Measurements from ENCODE around the gene GNA12. TPM values are rescaled to one million over a fixed set of nuclear protein-coding genes. Genes with fewer than 3 reads are reported as not detected.

Gene GNA12
- total RNA-seq, 1 experiment from 2014 or later = 15.0 TPM

DNA sequence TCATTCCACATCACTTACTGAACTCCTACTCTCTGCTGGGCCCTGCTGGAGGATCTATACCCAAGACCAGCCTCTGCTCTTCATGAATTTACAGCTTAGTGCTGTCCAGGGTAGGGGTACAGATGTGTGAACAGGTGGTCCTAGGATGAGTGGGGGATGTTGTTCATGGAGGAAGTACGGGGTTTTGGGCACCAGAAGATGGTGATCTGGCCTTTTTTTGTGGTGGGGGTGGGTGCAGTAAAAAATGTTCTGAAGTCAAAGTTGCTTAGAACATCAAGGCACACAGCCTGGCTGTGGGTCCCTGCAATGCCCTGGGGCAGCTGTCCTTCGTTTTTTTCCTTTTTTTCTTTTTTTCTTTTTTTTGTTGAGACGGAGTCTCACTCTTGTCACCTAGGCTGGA, 34.2 kb upstream of the GNA12 start:
- CTCF ChIA-PET = no interaction called here

GRCh38 chr7:2876031-2876731, 32.1 kb upstream of the GNA12 start:
- Histone ChIP-seq H3K27ac (ENCODE audit: low read length) (peak overlapping the region; percentile 99), H2AFZ (ENCODE audit: low read length) (peak overlapping the region; percentile 61), H3K4me3 (ENCODE audit: low read length) (peak overlapping the region; percentile 48; the same call in 1 of the 2 replicates), H3K9me2 (replicated peaks; ENCODE audit: low read length) (no peaks in the 10 kb centered on the region), H3K27me3 (ENCODE audit: low read length) (no peaks in the 10 kb centered on the region), H3K9ac (ENCODE audit: low read length) (peak overlapping the region; percentile 43), H3K4me1 (ENCODE audit: insufficient read depth, low read length) (peaks cover 33% of the 10 kb centered on the region), H3K36me3 (ENCODE audit: low read depth, low read length) (no peaks in the 10 kb centered on the region), H3F3A (ENCODE audit: low read length, unreplicated experiment) (no peaks in the 10 kb centered on the region), H3K4me2 (ENCODE audit: low read length) (peak overlapping the region; percentile 78), H3K79me2 (ENCODE audit: low read length) (no peaks in the 10 kb centered on the region), H3K9me3 (ENCODE audit: low read length) (no peaks in the 10 kb centered on the region), H4K20me1 (ENCODE audit: low read length) (no peaks in the 10 kb centered on the region)
- ChIA-PET CTCF (interaction anchor here (1.0 kb wide), 2 partner anchors 12 to 155 kb away, joined by 3 to 4 read pairs; no protein-coding TSS in a partner anchor), POLR2A (ENCODE audit: unreplicated experiment) (interaction anchor here (0.7 kb wide), 1 partner anchor 68 kb away, joined by 5 read pairs; no protein-coding TSS in a partner anchor)
- ATAC-seq = peak; percentile 77
- no TSS peak for BruUV-seq (replicated peaks)
- peak; percentile 93 for DNase-seq
- intact Hi-C loops (cut with micrococcal nuclease) = no loop called here
- TF ChIP-seq EZH2 (IDR thresholded peaks at IDR 0.05; ENCODE audit: low read length, unreplicated experiment) (no peak), EZH2phosphoT487 (IDR thresholded peaks at IDR 0.05; ENCODE audit: borderline replicate concordance, low read length) (no peak)
- TF ChIP-seq, protein P1, sequence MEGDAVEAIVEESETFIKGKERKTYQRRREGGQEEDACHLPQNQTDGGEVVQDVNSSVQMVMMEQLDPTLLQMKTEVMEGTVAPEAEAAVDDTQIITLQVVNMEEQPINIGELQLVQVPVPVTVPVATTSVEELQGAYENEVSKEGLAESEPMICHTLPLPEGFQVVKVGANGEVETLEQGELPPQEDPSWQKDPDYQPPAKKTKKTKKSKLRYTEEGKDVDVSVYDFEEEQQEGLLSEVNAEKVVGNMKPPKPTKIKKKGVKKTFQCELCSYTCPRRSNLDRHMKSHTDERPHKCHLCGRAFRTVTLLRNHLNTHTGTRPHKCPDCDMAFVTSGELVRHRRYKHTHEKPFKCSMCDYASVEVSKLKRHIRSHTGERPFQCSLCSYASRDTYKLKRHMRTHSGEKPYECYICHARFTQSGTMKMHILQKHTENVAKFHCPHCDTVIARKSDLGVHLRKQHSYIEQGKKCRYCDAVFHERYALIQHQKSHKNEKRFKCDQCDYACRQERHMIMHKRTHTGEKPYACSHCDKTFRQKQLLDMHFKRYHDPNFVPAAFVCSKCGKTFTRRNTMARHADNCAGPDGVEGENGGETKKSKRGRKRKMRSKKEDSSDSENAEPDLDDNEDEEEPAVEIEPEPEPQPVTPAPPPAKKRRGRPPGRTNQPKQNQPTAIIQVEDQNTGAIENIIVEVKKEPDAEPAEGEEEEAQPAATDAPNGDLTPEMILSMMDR (conservative IDR thresholded peaks at IDR 0.05; ENCODE audit: low read depth, low read length) = no peak

More for the DNA sequence above, 34.2 kb upstream of the GNA12 start:
- POLR2A ChIA-PET (ENCODE audit: unreplicated experiment) = no interaction called here
- no peak overlapping the region for H2AFZ ChIP-seq (ENCODE audit: low read length)
- no peaks in the 10 kb centered on the region for H3K27me3 ChIP-seq (ENCODE audit: low read length)
- H3K36me3 ChIP-seq (ENCODE audit: low read depth, low read length) = no peaks in the 10 kb centered on the region
- no peaks in the 10 kb centered on the region for H3K79me2 ChIP-seq (ENCODE audit: low read length)
- BruUV-seq (replicated peaks) = no TSS peak
- H3K4me1 ChIP-seq (ENCODE audit: insufficient read depth, low read length) = peaks cover 24% of the 10 kb centered on the region
- no peak overlapping the region for H3K4me3 ChIP-seq (ENCODE audit: low read length)
- H3K9ac ChIP-seq (ENCODE audit: low read length) = no peak overlapping the region
- H3K27ac ChIP-seq (ENCODE audit: low read length) = no peak overlapping the region
- H4K20me1 ChIP-seq (ENCODE audit: low read length) = no peaks in the 10 kb centered on the region
- TF ChIP-seq EZH2phosphoT487 (IDR thresholded peaks at IDR 0.05; ENCODE audit: borderline replicate concordance, low read length) (no peak), EZH2 (IDR thresholded peaks at IDR 0.05; ENCODE audit: low read length, unreplicated experiment) (no peak)
- TF ChIP-seq, protein P1 (conservative IDR thresholded peaks at IDR 0.05; ENCODE audit: low read depth, low read length) = no peak
- intact Hi-C loops (cut with micrococcal nuclease) = no loop called here
- ATAC-seq (no peak), DNase-seq (no peak)
- no peaks in the 10 kb centered on the region for H3K9me2 ChIP-seq (replicated peaks; ENCODE audit: low read length)
- no peak overlapping the region for H3K4me2 ChIP-seq (ENCODE audit: low read length)
- H3F3A ChIP-seq (ENCODE audit: low read length, unreplicated experiment) = no peaks in the 10 kb centered on the region
- H3K9me3 ChIP-seq (ENCODE audit: low read length) = no peaks in the 10 kb centered on the region

All from PC-3 (cell line).